ENCODE results near the gene PARD3. TPM values are rescaled to one million over a fixed set of nuclear protein-coding genes. Genes with fewer than 3 reads are reported as not detected.

PARD3 gene
- total and polyA plus RNA-seq, 8 donors, result 25.6 to 54.5 (median 47.8) TPM

GRCh38 chr10:34609287-34609940 is 205.7 kb downstream of the PARD3 start:
- no peak for DNase-seq
- TF ChIP-seq CTCF (IDR thresholded peaks at IDR 0.05), result no peak
- H3K27ac ChIP-seq, result no peak overlapping the region
- no peak overlapping the region for H3K4me3 ChIP-seq
- intact Hi-C loops (cut with DNase I), result no loop called here
- H3K27me3 ChIP-seq, result no peaks in the 10 kb centered on the region
- H3K36me3 ChIP-seq, result no peaks in the 10 kb centered on the region
- no peak for ATAC-seq
- no peaks in the 10 kb centered on the region for H3K9me3 ChIP-seq
- no peaks in the 10 kb centered on the region for H3K4me1 ChIP-seq

DNA sequence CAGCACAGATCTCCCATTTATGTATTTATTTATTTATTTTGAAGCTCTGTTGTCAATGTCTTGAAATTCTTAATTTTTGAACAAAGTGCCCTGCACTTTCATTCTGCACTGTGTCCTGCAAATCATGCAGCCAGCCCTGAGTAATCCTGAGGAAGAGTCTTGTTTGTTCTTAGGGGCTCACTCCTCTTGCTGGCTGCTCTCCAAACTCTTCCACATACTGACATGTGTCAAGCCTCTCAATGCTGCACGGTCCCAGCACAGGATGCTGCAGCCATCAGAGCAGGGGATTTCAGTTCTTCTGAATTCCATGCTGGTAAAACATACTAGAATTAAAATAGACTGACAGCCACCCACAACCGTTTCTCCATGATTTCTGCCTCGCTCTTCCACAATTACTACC is 207.2 kb downstream of the PARD3 start:
- H3K27ac ChIP-seq, result no peak overlapping the region
- H3K36me3 ChIP-seq, result no peaks in the 10 kb centered on the region
- TF ChIP-seq CTCF (IDR thresholded peaks at IDR 0.05), result no peak
- DNase-seq, result no peak
- no peaks in the 10 kb centered on the region for H3K9me3 ChIP-seq
- no peaks in the 10 kb centered on the region for H3K27me3 ChIP-seq
- H3K4me1 ChIP-seq, result no peaks in the 10 kb centered on the region
- intact Hi-C loops (cut with DNase I), result no loop called here
- no peak for ATAC-seq
- H3K4me3 ChIP-seq, result no peak overlapping the region

DNA sequence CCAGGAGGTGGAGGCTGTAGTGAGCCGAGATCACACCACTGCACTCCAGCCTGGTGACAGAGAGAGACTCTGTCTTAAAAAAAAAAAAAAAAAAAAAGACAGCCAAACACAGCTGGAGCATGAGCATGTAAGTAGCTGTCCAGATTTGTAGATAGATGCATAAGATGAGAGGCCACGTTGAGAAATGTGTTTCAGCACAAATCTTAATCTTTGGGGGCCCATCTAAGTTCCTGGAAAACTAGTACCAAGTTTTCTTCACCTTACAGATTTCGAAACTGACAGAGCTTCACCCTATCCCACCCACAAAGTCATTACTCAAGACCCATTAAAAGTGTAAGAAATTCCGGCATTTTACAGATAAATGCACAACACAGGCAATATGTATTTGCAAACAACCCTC is 208.2 kb downstream of the PARD3 start:
- ATAC-seq, result no peak
- H3K27me3 ChIP-seq, result no peaks in the 10 kb centered on the region
- H3K36me3 ChIP-seq, result no peaks in the 10 kb centered on the region
- no peak for DNase-seq
- no peak for TF ChIP-seq CTCF (IDR thresholded peaks at IDR 0.05)
- no peak overlapping the region for H3K4me3 ChIP-seq
- intact Hi-C loops (cut with DNase I), result no loop called here
- H3K9me3 ChIP-seq, result no peaks in the 10 kb centered on the region
- H3K4me1 ChIP-seq, result no peaks in the 10 kb centered on the region
- H3K27ac ChIP-seq, result no peak overlapping the region

GRCh38 chr10:34602478-34602877 is 212.6 kb downstream of the PARD3 start:
- TF ChIP-seq CTCF (IDR thresholded peaks at IDR 0.05), result no peak
- no peaks in the 10 kb centered on the region for H3K27me3 ChIP-seq
- no peak overlapping the region for H3K27ac ChIP-seq
- no peaks in the 10 kb centered on the region for H3K36me3 ChIP-seq
- no peak for ATAC-seq
- no peaks in the 10 kb centered on the region for H3K4me1 ChIP-seq
- H3K4me3 ChIP-seq, result no peak overlapping the region
- DNase-seq, result no peak
- intact Hi-C loops (cut with DNase I), result no loop called here
- no peaks in the 10 kb centered on the region for H3K9me3 ChIP-seq

DNA sequence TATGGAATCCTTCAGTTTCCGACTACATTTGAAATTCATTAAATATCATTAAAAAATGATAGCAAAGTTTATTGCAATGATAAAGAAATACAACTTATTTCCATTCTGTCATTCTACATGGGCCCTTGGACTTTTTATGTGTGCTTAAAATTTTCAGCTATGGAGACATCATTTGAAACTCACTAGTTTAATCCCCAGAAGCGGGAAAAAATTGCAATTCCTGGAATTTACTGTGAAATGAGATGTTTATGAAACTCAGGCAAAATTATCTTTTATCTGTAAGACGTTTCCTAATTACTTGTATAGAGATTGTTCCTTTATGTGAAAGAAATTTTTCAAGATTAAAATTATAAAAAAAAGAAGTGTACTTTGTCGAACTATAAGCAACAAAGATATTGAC is 213.4 kb downstream of the PARD3 start:
- Histone ChIP-seq H3K4me3 (no peak overlapping the region), H3K27me3 (no peaks in the 10 kb centered on the region), H3K4me1 (no peaks in the 10 kb centered on the region), H3K27ac (no peak overlapping the region), H3K36me3 (no peaks in the 10 kb centered on the region), H3K9me3 (no peaks in the 10 kb centered on the region)
- no peak for TF ChIP-seq CTCF (IDR thresholded peaks at IDR 0.05)
- ATAC-seq, result no peak
- no peak for DNase-seq
- intact Hi-C loops (cut with DNase I), result no loop called here
